Measurements from ENCODE around the gene LAMB1.
A peak's percentile ranks its signal among the peaks of the same experiment; 100 is the strongest.
"Not testable (repeated sequence)": the region's sequence is repeated elsewhere in the genome, so short reads cannot be mapped to it uniquely, and the experiment has no call there.

Gene LAMB1

DNA sequence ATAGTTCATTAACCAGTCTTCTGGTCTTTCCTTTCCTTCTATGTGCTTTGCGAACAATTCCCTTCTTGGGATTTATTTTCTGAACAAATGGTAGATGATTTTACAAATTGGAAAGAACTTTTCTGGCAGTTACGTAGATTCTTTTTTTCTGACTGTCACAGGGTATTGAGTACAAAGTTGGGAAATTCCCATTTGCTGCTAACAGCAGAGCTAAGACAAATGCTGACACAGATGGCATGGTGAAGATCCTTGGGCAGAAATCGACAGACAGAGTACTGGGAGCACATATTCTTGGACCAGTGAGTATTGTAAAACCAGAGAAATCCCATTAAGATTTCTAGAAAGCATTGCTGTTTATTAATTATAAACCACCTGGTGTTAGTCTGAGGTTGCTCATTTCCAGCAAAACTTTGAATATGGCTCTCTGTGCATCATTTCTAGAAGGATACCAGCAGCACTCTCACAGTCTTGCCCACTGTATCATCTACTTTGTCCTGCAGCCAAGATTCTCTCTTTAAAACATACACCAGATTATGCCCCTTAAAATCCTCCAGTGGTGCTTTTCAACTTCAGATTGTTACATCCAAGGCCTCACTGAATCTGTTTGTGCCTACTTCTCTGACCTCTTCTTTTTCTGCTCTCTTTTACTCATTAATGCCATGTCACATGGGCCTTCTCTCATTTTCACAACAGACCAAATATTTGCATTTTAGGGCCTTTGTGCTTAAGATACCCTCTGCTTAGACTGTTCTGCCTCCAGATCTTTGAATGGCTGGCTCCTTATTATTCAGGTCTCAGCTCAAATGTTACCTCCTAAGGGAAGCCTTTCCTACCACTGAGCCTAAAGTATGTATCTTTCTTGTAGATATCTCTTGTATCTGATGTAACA, 85.0 kb downstream of the LAMB1 start:
- no peak for DNase-seq (ENCODE audit: low spot score)

DNA sequence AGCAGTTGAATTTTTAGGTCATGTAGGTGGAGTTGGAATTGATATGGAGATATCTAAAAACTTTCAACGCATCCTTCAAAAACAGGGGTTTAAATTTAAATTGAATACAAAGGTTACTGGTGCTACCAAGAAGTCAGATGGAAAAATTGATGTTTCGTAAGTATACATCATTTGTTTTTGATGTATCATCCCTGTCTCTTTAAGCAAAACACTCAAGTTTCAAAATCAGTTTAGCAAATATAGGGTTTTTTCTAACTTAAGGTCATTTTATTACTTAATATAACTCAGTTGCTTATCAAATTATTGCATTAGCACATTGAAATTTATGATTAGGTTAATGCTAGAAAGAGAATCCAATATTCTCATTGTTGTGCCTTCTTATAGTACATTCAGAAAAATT, 87.4 kb downstream of the LAMB1 start:
- no peak for DNase-seq (ENCODE audit: low spot score)

DNA sequence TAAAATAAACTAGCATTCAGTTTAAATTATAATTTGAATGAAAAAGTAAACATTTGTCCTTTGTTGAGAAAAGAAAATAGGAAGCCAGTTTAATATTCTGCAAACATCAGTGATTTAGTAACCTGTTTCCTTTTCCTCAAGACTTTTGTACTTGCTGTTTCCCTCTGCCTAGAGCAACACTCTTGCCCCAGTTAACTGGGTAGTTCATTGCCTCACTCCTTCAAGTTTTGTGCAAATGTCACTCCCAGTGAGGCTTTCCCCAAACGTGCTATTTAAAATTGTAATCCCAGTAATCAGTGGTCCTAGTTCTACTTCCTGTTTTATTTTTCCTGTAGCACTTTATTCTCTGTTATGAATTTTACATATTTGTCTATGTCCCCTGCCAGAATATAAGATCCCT, 88.1 kb downstream of the LAMB1 start:
- no peak for DNase-seq (ENCODE audit: low spot score)

DNA sequence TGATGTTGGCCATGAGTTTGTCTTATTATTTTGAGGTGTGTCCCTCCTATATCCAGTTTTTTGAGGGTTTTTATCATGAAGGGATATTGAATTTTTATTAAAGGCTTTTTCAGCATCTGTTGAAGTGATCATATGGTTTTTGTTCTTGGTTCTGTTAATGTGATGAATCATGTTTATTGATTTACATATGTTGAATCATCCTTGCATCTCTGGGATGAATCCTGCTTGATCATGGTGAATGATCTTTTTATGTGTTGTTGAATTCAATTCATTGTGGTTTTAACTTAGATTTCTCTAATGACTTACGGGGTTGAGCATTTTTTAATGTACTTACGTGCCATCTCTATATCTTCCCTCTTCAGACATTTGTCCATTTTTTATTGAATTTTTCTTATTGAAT, 89.1 kb downstream of the LAMB1 start:
- DNase-seq (ENCODE audit: low spot score) = no peak

DNA sequence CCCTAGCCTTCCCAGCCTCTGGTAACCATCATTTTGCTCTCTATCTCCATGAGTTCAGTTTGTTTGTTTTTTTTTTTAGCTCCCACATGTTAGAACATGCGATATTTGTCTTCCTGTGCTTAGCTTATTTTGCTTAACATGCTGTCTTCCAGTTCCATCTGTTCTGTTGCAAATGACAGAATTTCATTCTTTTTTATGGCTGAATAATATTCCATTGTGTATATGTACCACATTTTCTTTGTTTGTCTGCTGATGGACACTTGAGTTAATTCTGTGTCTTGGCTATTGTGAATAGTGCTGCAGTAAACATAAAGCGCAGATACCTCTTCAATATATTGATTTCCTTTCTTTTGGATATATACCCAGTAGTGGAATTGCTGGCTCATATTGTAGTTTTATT, 91.0 kb downstream of the LAMB1 start:
- DNase-seq (ENCODE audit: low spot score) = no peak

DNA sequence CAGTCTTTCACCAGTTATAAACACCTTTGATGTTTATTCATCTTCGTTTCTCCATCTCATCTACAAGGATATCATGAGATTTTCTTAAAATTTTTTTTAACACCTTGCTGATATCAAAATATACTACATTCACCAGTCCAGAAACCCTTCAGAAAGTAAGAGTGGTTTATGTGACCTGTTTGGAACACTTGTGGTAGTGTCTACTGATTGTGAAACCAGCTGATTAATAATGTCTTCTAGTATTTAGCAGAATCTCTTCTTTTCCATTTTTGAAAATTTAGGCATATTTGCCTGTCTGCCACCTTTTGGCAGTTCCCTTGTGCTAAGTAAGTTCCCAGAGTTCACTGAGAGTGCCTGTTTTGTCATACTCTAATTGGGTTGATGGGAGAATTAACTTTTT, 93.5 kb downstream of the LAMB1 start:
- DNase-seq (ENCODE audit: low spot score) = no peak

DNA sequence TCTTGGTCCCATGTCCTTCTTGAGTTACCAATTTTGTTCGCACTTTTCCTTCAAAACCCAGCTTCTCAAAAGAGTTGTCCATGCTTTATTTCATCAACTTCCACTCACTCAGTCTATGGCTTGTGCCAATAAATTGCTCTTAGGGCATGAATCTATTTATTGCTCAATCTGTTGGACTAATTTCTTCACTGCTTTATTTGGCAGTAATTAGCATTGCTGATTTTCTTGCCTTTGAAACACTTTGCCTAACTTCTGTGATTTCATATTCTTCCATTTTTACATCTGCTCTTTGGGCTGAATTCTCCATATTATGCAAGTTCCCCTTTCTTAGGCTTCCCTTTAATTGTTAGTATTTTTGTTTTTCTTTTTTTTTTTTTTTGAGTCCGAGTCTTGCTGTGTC, 95.2 kb downstream of the LAMB1 start:
- DNase-seq (ENCODE audit: low spot score) = no peak

DNA sequence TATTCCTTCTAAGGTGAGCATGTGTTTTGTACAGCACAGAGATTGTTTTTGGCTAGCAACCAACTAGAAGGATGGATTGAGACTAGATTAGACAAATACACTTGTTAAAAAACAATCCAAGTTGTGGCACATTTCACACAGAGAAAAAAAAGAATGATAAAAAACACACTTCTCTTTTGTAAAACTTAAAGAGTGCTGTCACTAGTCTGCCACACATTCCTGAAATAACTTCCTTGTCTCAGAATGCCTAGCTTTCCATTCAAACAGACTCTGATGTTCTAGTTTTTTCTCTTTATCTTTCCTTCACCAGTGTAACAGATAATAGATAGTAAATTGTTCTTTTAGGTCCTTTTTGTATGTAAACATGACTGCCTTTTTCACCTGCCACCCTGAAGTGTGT, 100.6 kb downstream of the LAMB1 start:
- DNase-seq (ENCODE audit: low spot score) = no peak

DNA sequence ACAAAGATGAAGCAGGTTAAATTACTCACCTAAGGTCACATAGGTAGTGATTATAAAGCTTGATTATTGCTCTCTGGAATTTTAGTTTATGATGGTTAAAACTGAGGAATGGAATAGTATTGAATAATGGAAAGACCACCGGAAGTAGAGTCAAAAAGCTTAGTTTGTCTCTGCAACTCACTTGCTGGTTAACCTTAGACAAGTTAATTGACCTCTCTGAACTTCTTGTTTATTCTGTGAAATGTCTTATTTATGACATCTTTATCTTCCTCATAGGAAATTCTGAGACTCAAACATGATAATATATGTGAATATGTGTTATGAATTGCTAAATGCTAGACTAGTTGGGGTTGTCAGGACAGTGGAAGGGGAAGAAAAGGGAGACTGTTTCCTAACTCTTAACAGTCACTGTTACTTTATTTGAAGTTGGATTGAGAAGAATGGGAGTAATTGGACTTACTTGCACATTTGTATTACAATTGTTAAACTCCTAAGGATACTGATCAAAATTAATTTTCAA, 102.4 kb downstream of the LAMB1 start:
- DNase-seq (ENCODE audit: low spot score) = no peak

DNA sequence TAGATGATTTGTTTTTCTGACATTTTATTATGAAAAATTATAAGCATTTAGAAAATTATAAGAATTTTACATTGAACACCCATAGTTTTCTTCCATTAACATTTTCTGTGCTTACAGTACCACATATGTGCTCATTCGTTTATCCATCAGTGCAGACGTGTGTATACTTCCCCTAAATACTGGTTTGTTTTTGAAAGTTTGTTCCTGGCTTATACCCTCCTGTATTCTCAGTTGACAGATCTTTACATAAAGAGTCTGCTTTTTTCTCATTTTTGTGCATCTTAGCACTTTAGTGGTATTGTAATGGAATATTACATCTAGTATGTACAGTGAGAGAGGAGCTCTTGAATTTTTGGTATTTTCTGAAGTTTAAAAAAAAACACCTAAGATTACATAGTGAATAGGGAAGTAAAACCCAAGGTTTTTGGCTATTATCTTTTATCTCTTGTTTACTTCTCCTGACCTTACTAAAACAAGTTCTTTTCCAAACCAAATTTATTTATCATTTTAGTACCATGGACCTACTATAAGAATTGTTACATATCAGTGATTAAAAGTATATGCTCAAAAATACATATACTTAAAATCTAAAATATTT, 103.9 kb downstream of the LAMB1 start:
- DNase-seq (ENCODE audit: low spot score) = no peak

DNA sequence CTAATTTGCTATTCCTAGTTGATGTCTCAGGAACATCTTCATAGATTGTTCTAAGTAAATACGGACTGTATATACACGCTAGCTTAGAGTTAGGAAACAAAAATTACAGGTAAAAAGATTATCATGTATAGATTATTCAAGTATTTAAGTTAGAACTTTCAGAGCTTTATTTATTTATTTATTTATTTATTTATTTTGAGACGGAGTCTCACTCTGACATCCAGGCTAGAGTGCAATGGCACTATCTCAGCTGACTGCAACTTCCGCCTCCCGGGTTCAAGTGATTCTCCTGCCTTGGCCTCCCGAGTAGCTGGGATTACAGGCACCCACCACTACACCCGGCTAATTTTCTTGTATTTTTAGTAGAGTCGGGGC, 110.6 kb downstream of the LAMB1 start:
- not testable (repeated sequence) for DNase-seq (ENCODE audit: low spot score)

DNA sequence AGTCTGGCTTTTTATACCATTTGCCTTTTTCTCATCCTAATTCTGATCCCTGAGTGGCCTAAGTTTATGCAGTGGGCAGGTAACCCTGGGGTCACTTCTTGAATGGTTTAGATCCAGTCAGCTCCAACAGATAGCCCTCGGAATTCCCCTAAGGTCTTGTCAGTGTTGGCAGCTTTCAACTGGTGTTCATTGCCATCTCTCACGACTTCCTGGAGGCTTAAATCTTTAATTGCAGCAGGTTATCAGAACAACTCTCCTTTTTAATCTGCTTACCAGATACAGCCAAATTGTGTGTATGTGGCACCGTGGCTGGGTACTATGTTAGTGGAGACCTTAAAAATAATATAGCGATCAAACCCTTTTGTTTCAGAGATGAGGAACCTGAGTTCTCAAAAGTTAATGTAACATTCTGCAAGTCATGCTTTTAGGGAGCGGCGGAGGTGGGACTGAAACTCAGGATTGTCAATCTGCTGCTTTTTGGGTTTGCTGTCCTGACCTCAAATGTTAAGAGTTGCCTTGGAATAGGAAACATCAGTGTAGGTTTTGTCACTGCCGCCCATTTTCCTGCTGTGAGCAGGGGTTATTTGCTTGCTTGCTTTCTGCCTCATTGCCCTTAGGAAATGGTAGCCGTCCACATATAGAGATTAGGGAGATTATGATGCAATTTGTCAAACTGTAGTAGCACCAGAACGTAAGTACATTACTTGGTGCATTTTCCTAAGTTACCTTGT, 111.2 kb downstream of the LAMB1 start:
- DNase-seq (ENCODE audit: low spot score) = peak; percentile 72

DNA sequence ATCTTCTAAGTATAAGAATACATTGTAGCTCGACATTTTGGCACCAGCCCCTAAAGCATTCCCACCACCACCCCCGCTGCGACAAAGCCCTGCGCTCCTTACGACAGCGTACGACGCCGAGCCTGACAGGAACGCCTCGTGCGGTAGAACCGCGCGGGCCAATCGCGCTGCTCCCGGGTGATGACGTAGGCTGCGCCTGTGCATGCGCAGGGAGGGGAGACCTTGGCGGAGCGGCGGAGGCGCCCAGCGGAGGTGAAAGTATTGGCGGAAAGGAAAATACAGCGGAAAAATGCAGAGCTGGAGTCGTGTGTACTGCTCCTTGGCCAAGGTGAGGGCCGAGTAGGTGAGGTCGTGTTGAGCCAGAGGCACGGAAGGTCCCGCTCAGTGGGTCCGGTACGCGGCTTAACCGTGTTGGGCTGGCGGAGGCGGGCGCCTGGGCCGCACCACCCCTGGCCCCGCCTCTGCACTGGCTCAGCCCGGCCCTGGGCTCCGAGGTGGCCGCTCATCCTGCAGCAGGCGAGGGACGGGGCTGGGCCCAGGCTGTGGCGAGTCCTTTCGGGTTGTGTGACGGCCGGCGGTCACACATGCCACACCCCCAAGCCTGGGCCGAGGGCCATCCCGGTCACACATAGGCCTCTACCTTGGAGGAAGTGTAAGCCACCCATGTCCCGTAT, 111.9 kb downstream of the LAMB1 start, which contains the start of gene DLD:
TSS of gene DLD (plus strand) at position 222 of the 674 bp plus-strand sequence. CDS start at position 290, 68 bp downstream.
- peak; percentile 97 for DNase-seq (ENCODE audit: low spot score)

DNA sequence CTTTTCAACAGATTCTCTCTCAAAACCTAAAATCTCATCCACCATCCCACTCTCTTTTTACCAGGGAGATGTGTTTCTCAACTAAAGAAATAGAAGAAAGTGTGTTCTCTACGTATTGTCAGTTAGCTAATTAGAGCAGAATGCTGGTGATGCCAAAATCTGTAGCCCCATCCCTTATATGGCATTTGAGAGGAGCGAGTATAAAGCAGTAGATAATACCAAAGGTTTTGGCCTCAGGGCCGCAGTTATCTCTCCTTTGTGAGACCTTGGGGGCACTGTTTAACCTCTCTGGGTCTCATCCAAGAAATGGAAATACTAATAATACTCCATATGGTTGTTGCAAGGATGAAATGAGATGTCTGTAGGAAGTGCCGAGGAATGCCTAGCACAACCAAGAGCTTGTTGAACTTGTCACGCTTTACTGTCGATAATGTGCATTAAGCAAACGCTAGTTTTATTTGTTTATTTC, 112.4 kb downstream of the LAMB1 start:
- DNase-seq (ENCODE audit: low spot score) = no peak

DNA sequence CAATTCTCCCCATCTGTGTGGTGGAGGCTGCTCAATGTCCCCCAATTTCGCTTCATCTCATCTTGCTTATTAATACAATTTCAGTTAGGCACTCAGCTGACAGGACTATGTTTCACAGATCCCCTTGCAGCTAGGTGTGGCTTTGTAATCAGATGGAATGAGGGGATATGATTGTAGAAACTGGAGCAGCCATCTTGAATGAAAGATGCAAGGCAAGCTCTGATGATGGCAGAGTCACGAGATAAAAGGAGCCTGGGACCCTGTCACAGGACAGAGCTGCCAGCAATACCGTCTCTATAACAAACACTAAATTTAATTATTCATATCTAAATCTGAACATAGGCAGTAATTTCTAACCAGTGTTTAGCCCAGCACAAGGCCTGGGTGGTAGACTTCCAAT, 113.0 kb downstream of the LAMB1 start:
- DNase-seq (ENCODE audit: low spot score) = no peak

DNA sequence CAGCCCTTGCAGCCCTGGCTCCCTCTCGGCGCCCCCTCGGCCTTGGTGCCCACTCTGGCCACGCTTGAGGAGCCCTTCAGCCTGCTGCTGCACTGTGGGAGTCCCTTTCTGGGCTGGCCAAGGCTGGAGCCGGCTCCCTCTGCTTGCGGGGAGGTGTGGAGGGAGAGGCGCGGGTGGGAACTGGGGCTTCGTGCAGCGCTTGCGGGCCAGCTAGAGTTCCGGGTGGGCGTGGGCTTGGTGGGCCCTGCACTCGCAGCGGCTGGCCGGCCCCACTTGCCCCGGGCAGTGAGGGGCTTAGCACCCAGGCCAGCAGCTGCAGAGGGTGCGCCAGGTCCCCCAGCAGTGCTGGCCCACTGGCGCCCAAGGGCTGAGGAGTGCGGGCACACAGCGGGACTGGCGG, 115.1 kb downstream of the LAMB1 start:
- not testable (repeated sequence) for DNase-seq (ENCODE audit: low spot score)

DNA sequence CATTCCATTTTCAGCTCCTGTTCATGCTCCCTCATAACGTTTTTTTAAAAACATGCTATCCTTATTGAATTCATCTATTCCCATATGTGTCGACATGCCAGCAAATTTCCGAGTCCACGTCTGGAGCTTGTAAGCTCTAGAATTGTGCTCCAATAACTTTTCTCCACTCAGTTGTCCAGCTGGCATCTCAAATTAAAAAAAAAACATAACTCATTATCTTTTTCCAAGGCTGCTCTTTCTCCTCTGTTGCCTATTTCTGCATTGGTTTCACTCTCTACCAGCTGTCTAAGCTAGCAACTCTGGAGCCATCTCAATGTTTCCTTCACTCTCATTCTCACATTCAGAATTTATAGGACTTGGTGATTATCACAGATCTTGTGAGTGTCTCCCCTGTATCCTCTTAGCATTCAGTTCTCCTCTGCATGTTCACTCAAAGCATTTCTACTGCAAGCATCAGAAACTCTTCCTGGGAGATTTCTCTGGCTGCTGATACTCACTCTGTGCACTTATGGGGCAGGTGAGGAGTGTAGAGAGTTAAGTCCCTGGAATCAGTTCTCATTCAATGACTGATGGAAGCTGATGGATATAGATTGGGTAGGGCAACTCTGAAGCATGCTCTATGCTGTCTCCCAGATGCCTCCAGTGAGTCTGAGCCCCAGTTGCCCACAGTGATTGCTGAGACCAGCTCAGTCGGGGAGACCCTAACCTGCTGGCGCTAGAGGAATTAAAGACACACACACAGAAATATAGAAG, 118.7 kb downstream of the LAMB1 start:
- no peak for DNase-seq (ENCODE audit: low spot score)

DNA sequence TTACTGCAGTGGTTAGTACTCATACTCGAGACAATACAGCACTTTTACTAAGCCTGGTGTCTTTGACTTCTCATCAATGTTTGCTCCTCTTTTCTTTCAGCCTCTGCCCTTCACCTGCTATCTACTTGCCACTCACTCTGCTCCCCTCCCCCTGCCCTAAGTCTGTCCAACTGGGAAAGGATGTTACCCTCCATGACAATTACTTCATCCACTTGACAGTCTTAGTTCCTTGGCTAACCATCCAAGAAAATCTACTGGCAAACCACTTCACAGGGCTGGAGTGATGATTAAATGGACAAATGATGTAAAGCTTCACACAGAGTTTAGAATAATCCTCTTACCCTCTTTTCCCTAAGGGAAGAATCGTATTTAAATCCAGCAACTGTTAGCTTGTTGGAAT, 120.2 kb downstream of the LAMB1 start:
- DNase-seq (ENCODE audit: low spot score) = no peak

DNA sequence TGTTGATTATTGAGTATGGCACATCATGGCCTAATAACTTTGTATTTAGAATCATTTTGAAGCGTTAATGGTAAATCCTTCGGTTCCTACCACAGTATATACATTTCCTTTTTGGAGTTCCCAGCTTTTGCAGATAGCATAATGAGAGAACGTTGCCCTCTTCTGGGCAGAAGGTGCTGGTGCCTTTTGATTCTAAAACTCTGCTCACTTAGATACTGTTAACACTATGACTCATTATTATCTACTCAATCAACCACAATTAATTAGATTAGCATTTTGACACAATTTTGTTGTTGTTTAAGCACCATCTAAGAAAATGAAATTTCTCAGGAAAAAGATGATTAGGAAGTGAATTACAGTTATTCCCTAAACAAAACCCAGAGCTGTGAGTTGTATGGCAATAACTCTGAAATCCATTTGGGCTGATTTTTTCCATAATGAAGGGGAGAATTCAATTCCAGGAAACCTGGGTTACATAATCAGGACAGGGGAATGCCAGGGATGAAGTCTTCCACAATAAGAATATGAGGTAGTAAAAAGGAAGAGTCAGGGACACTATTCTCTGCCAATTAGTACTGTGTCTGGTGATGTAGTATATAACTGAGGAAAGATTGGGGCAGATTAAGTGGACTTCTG, 123.4 kb downstream of the LAMB1 start:
- peak; percentile 81 for DNase-seq (ENCODE audit: low spot score)

DNA sequence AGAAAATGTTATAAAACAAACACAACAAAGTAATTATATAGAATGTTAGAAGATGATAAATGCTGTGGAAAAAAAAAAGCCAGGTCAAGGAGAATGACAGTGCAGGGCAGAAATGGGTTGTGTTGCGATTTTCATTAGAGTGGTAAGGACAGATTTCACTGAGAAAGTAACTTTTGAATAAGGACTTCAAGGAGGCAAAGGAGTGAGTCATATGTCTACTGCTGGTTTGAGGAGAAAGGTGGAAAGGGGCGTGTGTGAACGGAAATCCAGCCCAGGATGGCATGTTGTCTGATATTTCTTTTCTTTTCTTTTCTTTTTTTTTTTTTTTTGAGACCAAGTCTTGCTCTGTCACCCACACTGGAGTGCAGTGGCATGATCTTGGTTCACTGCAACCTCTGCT, 124.3 kb downstream of the LAMB1 start:
- DNase-seq (ENCODE audit: low spot score) = no peak

Data from NAMALWA (cell line).